Measurements from ENCODE around the gene SMAD7. TPM values are rescaled to one million over a fixed set of nuclear protein-coding genes. Genes with fewer than 3 reads are reported as not detected.
A peak's percentile ranks its signal among the peaks of the same experiment; 100 is the strongest.

The SMAD7 gene
- polyA plus RNA-seq, 3 donors, result 1.4 to 9.4 (median 1.5) TPM

DNA sequence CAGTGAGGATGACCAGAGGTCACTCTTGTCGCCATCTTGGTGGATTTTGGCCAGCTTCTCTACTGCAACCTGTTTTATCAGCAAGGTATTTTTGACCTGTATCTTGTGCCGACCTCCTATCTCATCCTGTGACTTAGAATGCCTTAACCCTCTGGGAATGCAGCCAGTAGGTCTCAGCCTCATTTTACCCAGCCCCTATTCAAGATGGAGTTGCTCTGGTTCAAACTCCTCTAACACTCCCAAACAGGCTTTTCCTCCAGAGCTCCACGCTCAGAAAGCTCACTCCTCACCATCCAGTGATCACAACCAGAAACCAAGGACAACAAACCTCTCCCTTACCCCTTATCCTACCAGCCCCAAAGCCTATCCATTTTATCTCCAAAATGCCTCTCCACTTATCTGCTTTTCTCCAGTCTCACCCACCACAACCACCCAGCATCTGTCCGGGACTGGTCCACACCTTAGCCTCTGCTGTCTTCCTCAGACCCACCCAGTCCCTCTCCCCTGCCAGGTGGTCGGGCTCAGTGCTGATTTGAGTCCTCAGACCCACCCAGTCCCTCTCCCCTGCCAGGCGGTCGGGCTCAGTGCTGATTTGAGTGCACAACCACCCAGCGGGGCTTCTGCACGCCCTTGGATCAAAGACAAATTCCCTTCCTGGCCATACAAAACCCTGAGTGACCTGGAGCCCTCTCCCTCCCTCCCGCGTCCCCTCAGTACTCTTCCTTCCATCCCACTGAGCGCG is 11.7 kb upstream of the SMAD7 start:
- Mint-ChIP-seq H3K9me3 (peaks cover 0 to 4% (median 0%) of the 10 kb centered on the region in 7 donors), H3K4me3 (peak overlapping the region in 1 of 2 donors; percentile 3), H3K27ac (no peak overlapping the region), H3K4me1 (no peaks in the 10 kb centered on the region), H3K27me3 (ENCODE audit: low read depth in 3 of 3) (peaks cover 8 to 16% (median 12%) of the 10 kb centered on the region in 3 donors), H3K36me3 (no peaks in the 10 kb centered on the region)
- no peaks in the 10 kb centered on the region for H3K9me3 ChIP-seq (replicated peaks in 1 of 2; ENCODE audit: control insufficient read depth in 1 of 2, insufficient read depth in 1 of 2, low read length in 2 of 2)
- intact Hi-C loops (cut with micrococcal nuclease), result no loop called here
- H3K79me2 ChIP-seq (ENCODE audit: insufficient read depth, low read length), result no peaks in the 10 kb centered on the region
- H3K27me3 ChIP-seq (ENCODE audit: control insufficient read depth in 2 of 2, insufficient read depth in 2 of 2, low read length in 2 of 2), result no peaks in the 10 kb centered on the region
- TF ChIP-seq, protein P1, sequence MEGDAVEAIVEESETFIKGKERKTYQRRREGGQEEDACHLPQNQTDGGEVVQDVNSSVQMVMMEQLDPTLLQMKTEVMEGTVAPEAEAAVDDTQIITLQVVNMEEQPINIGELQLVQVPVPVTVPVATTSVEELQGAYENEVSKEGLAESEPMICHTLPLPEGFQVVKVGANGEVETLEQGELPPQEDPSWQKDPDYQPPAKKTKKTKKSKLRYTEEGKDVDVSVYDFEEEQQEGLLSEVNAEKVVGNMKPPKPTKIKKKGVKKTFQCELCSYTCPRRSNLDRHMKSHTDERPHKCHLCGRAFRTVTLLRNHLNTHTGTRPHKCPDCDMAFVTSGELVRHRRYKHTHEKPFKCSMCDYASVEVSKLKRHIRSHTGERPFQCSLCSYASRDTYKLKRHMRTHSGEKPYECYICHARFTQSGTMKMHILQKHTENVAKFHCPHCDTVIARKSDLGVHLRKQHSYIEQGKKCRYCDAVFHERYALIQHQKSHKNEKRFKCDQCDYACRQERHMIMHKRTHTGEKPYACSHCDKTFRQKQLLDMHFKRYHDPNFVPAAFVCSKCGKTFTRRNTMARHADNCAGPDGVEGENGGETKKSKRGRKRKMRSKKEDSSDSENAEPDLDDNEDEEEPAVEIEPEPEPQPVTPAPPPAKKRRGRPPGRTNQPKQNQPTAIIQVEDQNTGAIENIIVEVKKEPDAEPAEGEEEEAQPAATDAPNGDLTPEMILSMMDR (IDR thresholded peaks at IDR 0.05), result no peak
- no peak overlapping the region for H3K4me3 ChIP-seq (replicated peaks in 1 of 3; ENCODE audit: low read depth in 2 of 3, low read length in 3 of 3)
- H3K4me2 ChIP-seq (replicated peaks; ENCODE audit: extremely low read depth, low read length, poor library complexity, severe bottlenecking), result no peak overlapping the region
- H3K4me1 ChIP-seq (ENCODE audit: control insufficient read depth in 1 of 2, insufficient read depth in 2 of 2, low read length in 2 of 2), result no peaks in the 10 kb centered on the region
- no peaks in the 10 kb centered on the region for H4K20me1 ChIP-seq (ENCODE audit: insufficient read depth, low read length)
- H3K27ac ChIP-seq (ENCODE audit: low read depth in 1 of 2, low read length in 2 of 2), result no peak overlapping the region
- no peaks in the 10 kb centered on the region for H3K36me3 ChIP-seq (replicated peaks in 1 of 2; ENCODE audit: control insufficient read depth in 1 of 2, insufficient read depth in 2 of 2, low read length in 2 of 2)
- H3K9ac ChIP-seq (ENCODE audit: insufficient read depth, low read length, poor library complexity, severe bottlenecking), result no peak overlapping the region
- no peak for DNase-seq
- no peak overlapping the region for H2AFZ ChIP-seq (ENCODE audit: insufficient read depth, low read depth, low read length, poor library complexity, severe bottlenecking)
- 92% methylated on average over 9 of the region's 13 CpGs for WGBS (ENCODE audit: insufficient coverage)

GRCh38 chr18:48961547-48961946 is 10.8 kb upstream of the SMAD7 start:
- H3K36me3 ChIP-seq (replicated peaks in 1 of 2; ENCODE audit: control insufficient read depth in 1 of 2, insufficient read depth in 2 of 2, low read length in 2 of 2), result no peaks in the 10 kb centered on the region
- H3K9me3 Mint-ChIP-seq, result peaks cover 0 to 6% (median 0%) of the 10 kb centered on the region in 7 donors
- WGBS (ENCODE audit: insufficient coverage), result 90% methylated on average over 3 of the region's 12 CpGs

More at GRCh38 chr18:48961547-48961946, 10.8 kb upstream of the SMAD7 start:
- no peaks in the 10 kb centered on the region for H3K27me3 ChIP-seq (ENCODE audit: control insufficient read depth in 2 of 2, insufficient read depth in 2 of 2, low read length in 2 of 2)
- peak overlapping the region in 1 of 2 donors; percentile 21 for H3K4me3 Mint-ChIP-seq
- no peak for DNase-seq
- peaks cover 8 to 13% (median 12%) of the 10 kb centered on the region in 3 donors for H3K27me3 Mint-ChIP-seq (ENCODE audit: low read depth in 3 of 3)
- no peak overlapping the region for H3K4me2 ChIP-seq (replicated peaks; ENCODE audit: extremely low read depth, low read length, poor library complexity, severe bottlenecking)
- no peak overlapping the region for H2AFZ ChIP-seq (ENCODE audit: insufficient read depth, low read depth, low read length, poor library complexity, severe bottlenecking)
- intact Hi-C loops (cut with micrococcal nuclease), result no loop called here
- H3K27ac Mint-ChIP-seq, result no peak overlapping the region
- no peaks in the 10 kb centered on the region for H3K79me2 ChIP-seq (ENCODE audit: insufficient read depth, low read length)
- no peaks in the 10 kb centered on the region for H3K9me3 ChIP-seq (replicated peaks in 1 of 2; ENCODE audit: control insufficient read depth in 1 of 2, insufficient read depth in 1 of 2, low read length in 2 of 2)
- H3K36me3 Mint-ChIP-seq, result no peaks in the 10 kb centered on the region
- H3K4me1 Mint-ChIP-seq, result peaks cover 1% of the 10 kb centered on the region
- no peaks in the 10 kb centered on the region for H4K20me1 ChIP-seq (ENCODE audit: insufficient read depth, low read length)
- no peaks in the 10 kb centered on the region for H3K4me1 ChIP-seq (ENCODE audit: control insufficient read depth in 1 of 2, insufficient read depth in 2 of 2, low read length in 2 of 2)
- H3K9ac ChIP-seq (ENCODE audit: insufficient read depth, low read length, poor library complexity, severe bottlenecking), result no peak overlapping the region
- no peak overlapping the region for H3K27ac ChIP-seq (ENCODE audit: low read depth in 1 of 2, low read length in 2 of 2)
- no peak overlapping the region for H3K4me3 ChIP-seq (replicated peaks in 1 of 3; ENCODE audit: low read depth in 2 of 3, low read length in 3 of 3)
- TF ChIP-seq, protein P1 (IDR thresholded peaks at IDR 0.05), result no peak
